Naive thymus-derived CD4-positive, alpha-beta T cell (primary cell): ENCODE data around the gene IRF4. TPM values are rescaled to one million over a fixed set of nuclear protein-coding genes. Genes with fewer than 3 reads are reported as not detected.

Experiments
- ATAC-seq: fragments of 150-1000 bp; cut with Tn5 transposase; 2 replicates; pipeline ENCODE4 v1.10.0; 2021; ENCODE audit warnings: mild to moderate bottlenecking, moderate library complexity
- CTCF ChIA-PET: fragments of 350-600 bp; sonication (Branson Sonifier 250); formaldehyde crosslinking; loops from one replicate; lab custom pipeline; 2021; ENCODE audit warnings: antibody characterized with exemption; lab: Charles Lee
- POLR2A ChIA-PET: fragments of 350-600 bp; sonication (Branson Sonifier 250); formaldehyde crosslinking; loops from one replicate; lab custom pipeline; 2021; ENCODE audit warnings: antibody characterized with exemption, inconsistent platforms; lab: Charles Lee
- DNase-seq, 9 donors: peaks; one replicate each; pipeline versions ENCODE4 v3.0.0 to v3.0.0-alpha.2; 2020 to 2022; ENCODE audit warnings: mixed read lengths in 1 of 9
- H3K27ac ChIP-seq: one replicate; pipeline ENCODE4 v1.7.0; 2013; ENCODE audit warnings: mild to moderate bottlenecking, low read depth, low read length, moderate library complexity
- H3K27me3 ChIP-seq, 2 donors: one replicate each; pipeline ENCODE4 v1.7.0; 2013; ENCODE audit warnings: low read length in 2 of 2, mild to moderate bottlenecking in 2 of 2, moderate library complexity in 2 of 2; ENCODE audit not compliant: control insufficient read depth in 2 of 2, insufficient read depth in 2 of 2
- H3K36me3 ChIP-seq, 3 experiments: 1 replicate in 2 of 3; 2 replicates in 1 of 3; pipeline ENCODE4 v1.7.0; 2013; ENCODE audit warnings: low read length in 3 of 3, mild to moderate bottlenecking in 3 of 3, moderate library complexity in 1 of 3; ENCODE audit not compliant: insufficient read depth in 3 of 3, control insufficient read depth in 2 of 3
- H3K4me1 ChIP-seq, 2 donors: one replicate each; pipeline ENCODE4 v1.7.0; 2013; ENCODE audit warnings: low read length in 2 of 2, mild to moderate bottlenecking in 2 of 2, moderate library complexity in 1 of 2; ENCODE audit not compliant: control insufficient read depth in 2 of 2, insufficient read depth in 2 of 2
- H3K4me3 ChIP-seq: 2 replicates; pipeline ENCODE4 v1.7.0; 2013; ENCODE audit warnings: mild to moderate bottlenecking, low read length
- H3K9me3 ChIP-seq, 3 experiments: 1 replicate in 2 of 3; 2 replicates in 1 of 3; pipeline ENCODE4 v1.7.0; 2013; ENCODE audit warnings: low read length in 3 of 3; ENCODE audit not compliant: control insufficient read depth in 2 of 3
- H3K27ac Mint-ChIP-seq, 9 donors: one replicate each; pipeline ENCODE4 v1.8.0; 2020 to 2022; ENCODE audit warnings: mixed read lengths in 9 of 9, mild to moderate bottlenecking in 8 of 9, moderate library complexity in 5 of 9, inconsistent platforms in 2 of 9
- H3K27me3 Mint-ChIP-seq, 5 donors: one replicate each; pipeline ENCODE4 v1.8.0; 2021 to 2022; ENCODE audit warnings: mixed read lengths in 5 of 5, mild to moderate bottlenecking in 1 of 5
- H3K36me3 Mint-ChIP-seq, 5 donors: one replicate each; pipeline ENCODE4 v1.8.0; 2020 to 2022; ENCODE audit warnings: mixed read lengths in 5 of 5, mild to moderate bottlenecking in 3 of 5, inconsistent platforms in 1 of 5
- H3K4me1 Mint-ChIP-seq, 7 donors: one replicate each; pipeline ENCODE4 v1.8.0; 2020 to 2022; ENCODE audit warnings: mixed read lengths in 7 of 7, mild to moderate bottlenecking in 3 of 7, inconsistent platforms in 1 of 7
- H3K4me3 Mint-ChIP-seq, 10 donors: one replicate each; pipeline ENCODE4 v1.8.0; 2020 to 2022; ENCODE audit warnings: mild to moderate bottlenecking in 10 of 10, mixed read lengths in 10 of 10, moderate library complexity in 6 of 10, inconsistent platforms in 2 of 10
- H3K9me3 Mint-ChIP-seq, 11 donors: one replicate each; pipeline ENCODE4 v1.8.0; 2020 to 2022; ENCODE audit warnings: mixed read lengths in 11 of 11, mild to moderate bottlenecking in 4 of 11, inconsistent platforms in 1 of 11, moderate library complexity in 1 of 11
- intact Hi-C, 2 donors: fragments of 100-400 bp; cut with micrococcal nuclease; formaldehyde crosslinking; loops; one replicate each; pipeline ENCODE4 v1.15.1; 2023
- polyA plus RNA-seq, 2 donors: library from polyadenylated mRNA; unstranded; fragments of 300-500 nt; fragmentation: Illumina TruSeq; gene quantifications; one replicate each; pipeline ENCODE4 v1.2.3, GENCODE V29; 2021
- total RNA-seq, 6 experiments: library from RNA in 5 of 6; stranded (reverse) in 5 of 6; gene quantifications; 1 replicate in 5 of 6; 2 replicates in 1 of 6; pipeline ENCODE4 v1.2.3 and lab custom pipeline; 2021 to 2026

The IRF4 gene
- total and polyA plus RNA-seq, 7 experiments from 2014 or later = 3.2 to 175 (median 13.0) TPM

DNA sequence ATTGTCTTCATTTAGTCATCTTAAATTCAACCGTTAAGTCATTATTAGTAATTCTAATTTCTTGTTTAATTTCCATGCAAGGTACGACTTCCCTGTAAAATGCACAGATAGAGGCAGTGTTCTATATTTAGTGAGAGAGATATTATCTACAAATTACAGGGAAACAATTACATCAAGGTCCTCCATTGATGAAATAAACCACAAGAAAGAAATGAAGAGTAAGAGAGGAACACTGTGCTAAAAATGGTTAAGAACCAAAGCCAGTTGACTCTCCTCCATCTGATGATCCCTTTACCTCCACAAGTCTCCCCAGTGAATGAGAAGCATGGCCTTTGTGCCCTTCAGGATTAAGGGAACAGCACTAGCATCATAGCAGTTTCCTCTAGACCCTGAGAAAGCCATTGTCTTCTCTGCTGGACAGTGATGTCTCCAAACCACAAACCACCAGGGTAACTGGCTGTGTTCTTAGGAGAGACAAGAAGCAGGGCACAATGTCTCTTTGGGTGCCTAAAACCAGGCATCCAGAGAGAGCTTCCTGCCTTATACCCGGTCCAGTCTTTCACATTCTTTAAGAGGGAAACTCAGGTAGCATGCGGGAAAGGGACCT is 38.1 kb downstream of the IRF4 start:
- Histone ChIP-seq H3K27ac (no peak overlapping the region), H3K9me3 (no peaks in the 10 kb centered on the region), H3K4me3 (no peak overlapping the region), H3K27me3 (no peaks in the 10 kb centered on the region), H3K36me3 (no peaks in the 10 kb centered on the region), H3K4me1 (peaks cover 9 to 12% of the 10 kb centered on the region in 2 donors)
- Mint-ChIP-seq H3K36me3 (no peaks in the 10 kb centered on the region), H3K27ac (peak overlapping the region in 1 of 9 donors; percentile 58), H3K9me3 (no peaks in the 10 kb centered on the region), H3K4me3 (peak overlapping the region in 2 of 10 donors; percentile 7 to 46), H3K4me1 (peaks cover 14 to 68% (median 32%) of the 10 kb centered on the region in 7 donors), H3K27me3 (no peaks in the 10 kb centered on the region)
- DNase-seq = no peak
- ChIA-PET POLR2A (no interaction called here), CTCF (no interaction called here)
- peak; percentile 3 for ATAC-seq
- intact Hi-C loops = loop anchor here (2.0 kb wide), 2 partner anchors 17 to 25 kb away; no protein-coding TSS in a partner anchor

DNA sequence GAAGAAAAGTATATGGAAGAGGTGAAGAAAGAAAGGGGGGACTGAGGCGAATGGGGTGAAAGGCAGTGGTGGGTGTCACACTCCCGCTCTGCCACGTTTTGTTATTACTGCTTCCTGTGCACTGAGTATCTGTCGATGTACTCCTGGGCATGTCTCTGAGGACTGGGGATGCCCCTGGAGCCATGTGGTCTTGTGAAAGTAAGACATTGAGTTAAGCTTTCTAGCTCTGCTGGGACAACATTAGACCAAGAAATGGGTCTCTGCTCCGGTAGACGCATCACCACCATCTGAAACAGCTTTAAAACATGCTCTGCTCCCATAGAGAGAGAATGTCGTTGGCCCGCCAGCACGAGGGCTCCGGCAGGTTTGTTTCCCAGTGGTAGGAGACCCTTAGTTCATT is 40.0 kb downstream of the IRF4 start:
- DNase-seq (peak in 1 of 9 donors; percentile 22), ATAC-seq (no peak)
- no peaks in the 10 kb centered on the region for H3K27me3 ChIP-seq
- ChIA-PET POLR2A (interaction anchor here (0.9 kb wide), 1 partner anchor 39 kb away, joined by 4 read pairs; no protein-coding TSS in a partner anchor), CTCF (no interaction called here)
- Mint-ChIP-seq H3K27me3 (no peaks in the 10 kb centered on the region), H3K27ac (peak overlapping the region in 1 of 9 donors; percentile 76), H3K9me3 (no peaks in the 10 kb centered on the region), H3K4me1 (peaks cover 22 to 71% (median 36%) of the 10 kb centered on the region in 7 donors), H3K36me3 (no peaks in the 10 kb centered on the region), H3K4me3 (peak overlapping the region in 2 of 10 donors; percentile 3 to 40)
- no peaks in the 10 kb centered on the region for H3K9me3 ChIP-seq
- no peak overlapping the region for H3K4me3 ChIP-seq
- H3K4me1 ChIP-seq = peaks cover 9 to 12% of the 10 kb centered on the region in 2 donors
- H3K27ac ChIP-seq = no peak overlapping the region
- intact Hi-C loops = loop anchor here in 1 of 2 donors (2.0 kb wide), 1 partner anchor 15 kb away; no protein-coding TSS in a partner anchor
- H3K36me3 ChIP-seq = no peaks in the 10 kb centered on the region

DNA sequence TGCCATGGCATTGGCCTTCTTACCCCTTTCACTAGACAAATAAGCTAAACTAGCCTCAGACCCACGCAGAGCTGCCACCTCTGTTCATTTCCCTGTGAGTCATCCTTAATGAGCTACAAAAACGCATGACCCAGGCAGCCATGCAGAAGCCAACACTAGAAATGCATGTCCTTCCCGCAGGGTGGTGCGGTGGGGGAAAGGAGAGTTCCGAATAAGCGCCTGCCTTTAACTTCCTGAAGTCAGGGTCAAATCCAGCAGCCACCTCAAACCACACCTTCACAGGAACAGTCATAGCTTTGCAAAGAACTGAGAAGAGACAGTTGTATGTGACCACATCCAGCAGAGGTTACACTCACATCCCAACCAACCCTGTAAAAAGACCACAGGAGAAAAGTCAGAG is 40.4 kb downstream of the IRF4 start:
- H3K9me3 Mint-ChIP-seq = no peaks in the 10 kb centered on the region
- peaks cover 22 to 71% (median 36%) of the 10 kb centered on the region in 7 donors for H3K4me1 Mint-ChIP-seq
- peak overlapping the region in 1 of 10 donors; percentile 40 for H3K4me3 Mint-ChIP-seq
- peak overlapping the region in 2 of 9 donors; percentile 76 to 82 for H3K27ac Mint-ChIP-seq
- no peak for ATAC-seq
- ChIA-PET POLR2A (interaction anchor here (0.9 kb wide), 1 partner anchor 39 kb away, joined by 4 read pairs; no protein-coding TSS in a partner anchor), CTCF (no interaction called here)
- H3K27me3 ChIP-seq = no peaks in the 10 kb centered on the region
- H3K36me3 ChIP-seq = no peaks in the 10 kb centered on the region
- H3K27me3 Mint-ChIP-seq = no peaks in the 10 kb centered on the region
- peaks cover 9 to 12% of the 10 kb centered on the region in 2 donors for H3K4me1 ChIP-seq
- no peak overlapping the region for H3K27ac ChIP-seq
- no peaks in the 10 kb centered on the region for H3K9me3 ChIP-seq
- peak in 1 of 9 donors; percentile 68 for DNase-seq
- no peak overlapping the region for H3K4me3 ChIP-seq
- no peaks in the 10 kb centered on the region for H3K36me3 Mint-ChIP-seq
- intact Hi-C loops = loop anchor here (1.0 to 2.0 kb wide), 2 partner anchors 13 to 15 kb away; no protein-coding TSS in a partner anchor

DNA sequence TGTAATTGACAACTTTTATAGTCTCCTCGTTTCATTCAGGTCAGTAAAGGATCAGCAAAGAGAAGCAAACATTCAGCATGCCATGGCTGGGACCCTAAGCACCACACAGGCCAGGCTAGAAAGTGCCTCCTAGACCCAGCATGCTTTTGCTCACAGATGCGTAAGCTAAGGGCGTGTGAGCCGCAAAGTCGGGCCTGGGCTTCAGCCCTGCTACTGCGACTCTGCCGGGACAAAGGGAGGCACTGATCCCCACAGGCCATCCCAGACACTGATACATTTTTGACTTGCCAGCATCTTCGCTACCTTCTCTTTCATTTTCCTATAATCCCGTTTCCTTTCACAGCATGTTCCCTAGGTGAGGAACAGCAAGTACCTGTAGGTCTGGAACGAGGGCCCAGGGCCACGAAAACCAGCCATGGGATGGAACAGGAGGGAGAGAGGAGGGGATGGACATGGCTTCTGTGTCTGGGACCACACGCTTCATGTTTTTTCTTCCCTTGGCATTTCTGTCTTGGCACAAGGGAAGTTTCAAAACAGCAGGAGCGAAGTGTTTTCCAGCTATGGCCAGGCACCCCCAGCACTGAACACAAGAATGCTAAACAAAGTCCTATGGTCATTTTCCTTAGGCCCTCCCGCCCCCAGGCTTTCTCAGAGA is 42.6 kb downstream of the IRF4 start:
- peak overlapping the region in 2 of 9 donors; percentile 23 to 93 for H3K27ac Mint-ChIP-seq
- H3K4me1 Mint-ChIP-seq = peaks cover 15 to 58% (median 31%) of the 10 kb centered on the region in 7 donors
- H3K27me3 Mint-ChIP-seq = no peaks in the 10 kb centered on the region
- no peak for ATAC-seq
- CTCF ChIA-PET = interaction anchor here (0.7 kb wide), 1 partner anchor 91 kb away, joined by 3 read pairs; no protein-coding TSS in a partner anchor
- intact Hi-C loops = no loop called here
- no peaks in the 10 kb centered on the region for H3K9me3 Mint-ChIP-seq
- POLR2A ChIA-PET = interaction anchor here (0.6 to 2.1 kb wide), 5 partner anchors 10 to 112 kb away, joined by 3 to 6 read pairs (median 4); no protein-coding TSS in a partner anchor
- H3K4me1 ChIP-seq = peaks cover 5 to 12% of the 10 kb centered on the region in 2 donors
- no peaks in the 10 kb centered on the region for H3K9me3 ChIP-seq
- no peak overlapping the region for H3K27ac ChIP-seq
- no peak overlapping the region for H3K4me3 ChIP-seq
- peak in 1 of 9 donors; percentile 19 for DNase-seq
- no peaks in the 10 kb centered on the region for H3K36me3 ChIP-seq
- H3K4me3 Mint-ChIP-seq = peak overlapping the region in 2 of 10 donors; percentile 23 to 82
- H3K27me3 ChIP-seq = no peaks in the 10 kb centered on the region
- H3K36me3 Mint-ChIP-seq = no peaks in the 10 kb centered on the region

DNA sequence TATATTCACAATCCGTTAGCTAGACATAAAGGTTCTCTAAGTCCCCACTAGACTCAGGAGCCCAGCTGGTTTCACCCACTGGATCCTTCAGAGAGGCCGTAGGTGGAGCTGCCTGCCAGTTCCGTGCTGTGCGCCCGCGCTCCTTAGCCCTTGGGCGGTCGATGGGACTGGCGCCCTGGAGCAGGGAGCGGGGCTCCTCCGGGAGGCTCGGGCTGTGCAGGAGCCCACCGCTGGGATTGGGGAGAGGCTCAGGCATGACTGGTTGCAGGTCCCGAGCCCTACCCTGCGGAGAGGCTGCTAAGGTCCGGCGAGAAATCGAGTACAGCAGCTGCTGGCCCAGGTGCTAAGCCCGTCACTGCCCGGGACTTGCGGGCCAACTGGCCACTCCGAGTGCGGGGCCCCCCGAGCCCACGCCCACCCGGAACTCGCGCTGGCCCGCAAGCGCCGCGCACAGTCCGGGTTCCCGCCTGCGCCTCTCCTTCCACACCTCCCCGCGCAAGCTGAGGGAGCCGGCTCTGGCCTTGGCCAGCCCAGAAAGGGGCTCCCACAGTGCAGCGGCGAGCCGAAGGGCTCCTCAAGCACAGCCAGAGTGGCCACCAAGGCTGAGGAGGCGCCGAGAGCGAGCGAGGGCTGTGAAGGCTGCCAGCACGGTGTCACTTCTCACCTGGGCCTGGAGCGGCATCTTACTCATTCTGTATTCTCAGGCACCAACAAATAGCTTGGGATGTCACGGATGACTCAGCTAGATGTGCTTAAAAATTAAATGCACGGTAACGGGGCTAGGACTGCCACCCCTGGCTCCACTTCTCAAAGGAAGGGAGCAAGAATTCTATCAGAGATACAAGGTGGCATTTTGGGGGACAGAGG is 44.1 kb downstream of the IRF4 start:
- no peak for ATAC-seq
- no peaks in the 10 kb centered on the region for H3K27me3 Mint-ChIP-seq
- H3K36me3 Mint-ChIP-seq = no peaks in the 10 kb centered on the region

More for the DNA sequence above, 44.1 kb downstream of the IRF4 start:
- Histone ChIP-seq H3K9me3 (no peaks in the 10 kb centered on the region), H3K27me3 (no peaks in the 10 kb centered on the region), H3K36me3 (no peaks in the 10 kb centered on the region), H3K27ac (no peak overlapping the region), H3K4me1 (peaks cover 0 to 12% of the 10 kb centered on the region in 2 donors), H3K4me3 (no peak overlapping the region)
- peak in 1 of 9 donors; percentile 22 for DNase-seq
- POLR2A ChIA-PET = no interaction called here
- CTCF ChIA-PET = no interaction called here
- Mint-ChIP-seq H3K9me3 (peaks cover 0 to under 1% (median 0%) of the 10 kb centered on the region in 11 donors), H3K4me1 (peaks cover 9 to 45% (median 22%) of the 10 kb centered on the region in 7 donors), H3K27ac (peak overlapping the region in 1 of 9 donors; percentile 93), H3K4me3 (peak overlapping the region in 2 of 10 donors; percentile 2 to 45)
- intact Hi-C loops = no loop called here
